GM12878 (cell line): ENCODE measurements around the gene USH2A. TPM values are rescaled to one million over a fixed set of nuclear protein-coding genes. Genes with fewer than 3 reads are reported as not detected.

Experiments used
- ATAC-seq: fragments of 200-7000 bp; cut with Tn5 transposase; 3 replicates; pipeline ENCODE4 v1.9.1; 2020; ENCODE audit warnings: mild to moderate bottlenecking, moderate library complexity
- BruUV-seq: library from RNA; stranded (reverse); fragments of 400-500 nt; replicated peaks from 2 replicates; lab custom pipeline; 2021; lab: Mats Ljungman, UMichigan
- CTCF ChIA-PET: fragments of 300-600 bp; sonication (Branson Sonifier 250); formaldehyde crosslinking; extraction: SDS; loops from one replicate; lab custom pipeline; 2021; ENCODE audit warnings: inconsistent platforms; lab: Yijun Ruan, JAX
- POLR2A ChIA-PET: fragments of 350-600 bp; formaldehyde crosslinking; extraction: SDS; loops from one replicate; lab custom pipeline; 2021; ENCODE audit warnings: inconsistent platforms; lab: Charles Lee
- RAD21 ChIA-PET: fragments of 300-600 bp; sonication (Branson Sonifier 250); formaldehyde crosslinking; loops from one replicate; lab custom pipeline; 2023; ENCODE audit warnings: antibody characterized with exemption; ENCODE audit not compliant: unreplicated experiment; lab: Charles Lee
- SMC1A ChIA-PET: fragments of 300-600 bp; sonication (Branson Sonifier 250); formaldehyde crosslinking; loops from one replicate; lab custom pipeline; 2023; ENCODE audit not compliant: unreplicated experiment, uncharacterized antibody; lab: Charles Lee
- DNase-seq: peaks from one replicate; pipeline ENCODE4 v3.0.0-alpha.2; 2011; ENCODE audit warnings: low read depth, low spot score
- FAIRE-seq: peaks from 3 replicates; lab custom pipeline; 2011; peaks lifted over from hg19 to GRCh38; lab: Jason Lieb, UNC
- H2AFZ ChIP-seq: 2 replicates; pipeline ENCODE4 v1.6.0; 2011; ENCODE audit warnings: low read depth, low read length, control low read depth; ENCODE audit not compliant: control insufficient read depth
- H3K27ac ChIP-seq: 2 replicates; pipeline ENCODE4 v1.5.1; 2011; ENCODE audit warnings: control low read depth; ENCODE audit not compliant: control insufficient read depth, insufficient read depth
- H3K27me3 ChIP-seq, 2 experiments: replicated peaks in 1 of 2; 2 replicates each; pipeline versions ENCODE4 v1.6.0 to v1.6.1; 2011; ENCODE audit warnings: low read length in 1 of 2; ENCODE audit not compliant: control insufficient read depth in 2 of 2, insufficient read depth in 2 of 2
- H3K36me3 ChIP-seq, 2 experiments: 2 replicates each; pipeline ENCODE4 v1.5.1; 2011; ENCODE audit warnings: low read length in 1 of 2; ENCODE audit not compliant: control insufficient read depth in 2 of 2, insufficient read depth in 2 of 2
- H3K4me1 ChIP-seq: 2 replicates; pipeline ENCODE4 v1.6.1; 2011; ENCODE audit warnings: mild to moderate bottlenecking, low read length, moderate library complexity, mixed read lengths; ENCODE audit not compliant: control insufficient read depth, insufficient read depth
- H3K4me2 ChIP-seq: 2 replicates; pipeline ENCODE4 v1.6.0; 2011; ENCODE audit warnings: control low read depth; ENCODE audit not compliant: control insufficient read depth, insufficient read depth
- H3K4me3 ChIP-seq: fragments of 200-600 bp; sonication (generic); 2 replicates; pipeline ENCODE4 v1.5.1; 2016
- H3K79me2 ChIP-seq: 2 replicates; pipeline ENCODE4 v1.6.0; 2011; ENCODE audit warnings: low read length; ENCODE audit not compliant: control insufficient read depth, insufficient read depth
- H3K9ac ChIP-seq: 2 replicates; pipeline ENCODE4 v1.8.0; 2011; ENCODE audit warnings: low read length, control low read depth, mixed read lengths; ENCODE audit not compliant: control insufficient read depth, insufficient read depth
- H3K9me3 ChIP-seq: replicated peaks from 3 replicates; pipeline ENCODE4 v1.5.1; 2011; ENCODE audit warnings: mild to moderate bottlenecking, low read length; ENCODE audit not compliant: control insufficient read depth, insufficient read depth
- H4K20me1 ChIP-seq: 2 replicates; pipeline ENCODE4 v1.6.0; 2011; ENCODE audit not compliant: control insufficient read depth, insufficient read depth
- ASH2L ChIP-seq: fragments of 300-600, 200-600 bp; sonication (generic); IDR thresholded peaks from 2 replicates; pipeline ENCODE4 v1.6.1; 2017; ENCODE audit warnings: low read depth, mild to moderate bottlenecking, borderline replicate concordance
- GABPA ChIP-seq: IDR thresholded peaks from 2 replicates; pipeline ENCODE4 v1.6.1; 2014; ENCODE audit warnings: antibody characterized with exemption, low read depth, mild to moderate bottlenecking, inconsistent platforms
- HDGF ChIP-seq: fragments of 450-650 bp; IDR thresholded peaks from 2 replicates; pipeline ENCODE4 v1.6.1; 2016; ENCODE audit warnings: antibody characterized with exemption
- KAT2A ChIP-seq: conservative IDR thresholded peaks from 2 replicates; pipeline ENCODE4 v1.6.1; 2011; ENCODE audit warnings: low read depth, low read length; ENCODE audit not compliant: control insufficient read depth
- LARP7 ChIP-seq: fragments of 450-650 bp; IDR thresholded peaks from 2 replicates; pipeline ENCODE4 v1.6.1; 2017; ENCODE audit warnings: mild to moderate bottlenecking
- MYB ChIP-seq: fragments of 150-350 bp; IDR thresholded peaks from 2 replicates; pipeline ENCODE4 v1.6.1; 2014; ENCODE audit warnings: mild to moderate bottlenecking, low read depth, low read length, borderline replicate concordance
- RAD21 ChIP-seq: IDR thresholded peaks from 2 replicates; pipeline ENCODE4 v1.6.1; 2011; ENCODE audit warnings: mild to moderate bottlenecking, low read depth, low read length, moderate library complexity; ENCODE audit not compliant: insufficient read depth
- SUZ12 ChIP-seq: fragments of 200-600 bp; sonication (generic); IDR thresholded peaks from one replicate; pipeline ENCODE4 v1.6.1; 2018; ENCODE audit warnings: antibody characterized with exemption, mild to moderate bottlenecking; ENCODE audit not compliant: unreplicated experiment
- ZNF24 ChIP-seq: fragments of 450-650 bp; IDR thresholded peaks from 2 replicates; pipeline ENCODE4 v1.6.1; 2017; ENCODE audit warnings: antibody characterized with exemption, mild to moderate bottlenecking
- ZSCAN29 ChIP-seq: fragments of 450-650 bp; IDR thresholded peaks from 2 replicates; pipeline ENCODE4 v1.6.1; 2017; ENCODE audit warnings: mild to moderate bottlenecking, moderate library complexity
- WGBS: methylation state at CpG from one replicate; pipeline ENCODE4 v1.1.6; 2016; ENCODE audit warnings: low lambda C conversion rate; ENCODE audit not compliant: insufficient replicate concordance, insufficient coverage; ENCODE audit errors: missing lambda C conversion rate; 5-methylcytosine and 5-hydroxymethylcytosine counted together
- in situ Hi-C: fragments of 300-500 bp; cut with MboI; formaldehyde crosslinking; loops from 9 replicates; pipeline ENCODE4 v1.14.3; 2018; ENCODE audit warnings: mixed read lengths
- intact Hi-C: fragments of 100-400 bp; cut with micrococcal nuclease; formaldehyde crosslinking; loops from one replicate; pipeline ENCODE4 v1.14.2; 2022; ENCODE audit not compliant: unreplicated experiment
- polyA plus RNA-seq, 11 experiments: library from polyadenylated mRNA; depleted of rRNA in 4 of 11; unstranded in 6 of 11; stranded (reverse) in 5 of 11; fragments of >200 nt; fragmentation: Nextera tagmentation in 4 of 11; fragmentation: Illumina TruSeq in 1 of 11; extraction: Ambion mirVana in 4 of 11; extraction: Trizol in 1 of 11; gene quantifications; 1 replicate in 1 of 11; 2 replicates in 10 of 11; pipeline versions ENCODE4 v1.2.1 to v1.2.3, GENCODE V29; 2011 to 2016; ENCODE audit warnings: inconsistent platforms in 2 of 11, missing spikeins in 2 of 11, low read depth in 1 of 11
- total RNA-seq, 4 experiments: library from RNA; depleted of rRNA in 3 of 4; stranded (reverse); fragments of >200 nt in 3 of 4; fragmentation: Illumina TruSeq in 1 of 4; extraction: Trizol in 1 of 4; gene quantifications; 2 replicates each; pipeline versions ENCODE4 v1.2.1 to v1.2.3, GENCODE V29; 2013 to 2021
- TF ChIP-seq, protein P1 (sequence below): IDR thresholded peaks from 2 replicates; pipeline ENCODE4 v1.6.1; 2012; ENCODE audit warnings: low read depth, low read length, improper control_type of control experiment
- TF ChIP-seq, protein P2 (sequence below): IDR thresholded peaks from 2 replicates; pipeline ENCODE4 v1.6.1; 2011; ENCODE audit warnings: mild to moderate bottlenecking, low read depth, low read length, moderate library complexity; ENCODE audit not compliant: insufficient replicate concordance

USH2A gene
- total and polyA plus RNA-seq, 10 of the 15 experiments (the other 5 are each of a cell fraction or from before 2014, with no cell fraction given): under 0.01 to 0.20 (median 0.01) TPM; not detected in 2

GRCh38 chr1:216183007-216183406, 240.2 kb downstream of the USH2A start:
- Histone ChIP-seq H3K9ac (no peak overlapping the region), H3K4me1 (no peaks in the 10 kb centered on the region), H3K4me3 (no peak overlapping the region), H3K27me3 (no peaks in the 10 kb centered on the region), H3K27ac (no peak overlapping the region), H2AFZ (no peak overlapping the region), H3K36me3 (no peaks in the 10 kb centered on the region), H3K79me2 (no peaks in the 10 kb centered on the region), H4K20me1 (no peaks in the 10 kb centered on the region), H3K9me3 (no peaks in the 10 kb centered on the region), H3K4me2 (no peak overlapping the region)
- CTCF ChIA-PET: no interaction called here
- RAD21 ChIA-PET: interaction anchor here (1.1 kb wide), 1 partner anchor 39 kb away, joined by 3 read pairs; no protein-coding TSS in a partner anchor
- 0% methylated on average over 4 of the region's 4 CpGs for WGBS
- POLR2A ChIA-PET: no interaction called here
- SMC1A ChIA-PET: interaction anchor here (0.6 to 1.9 kb wide), 2 partner anchors 10 to 682 kb away, joined by 4 to 5 read pairs; no protein-coding TSS in a partner anchor
- no TSS peak for BruUV-seq
- no peak for FAIRE-seq
- no peak for ATAC-seq
- no peak for DNase-seq
- intact Hi-C loops (no loop called here), in situ Hi-C loops (no loop called here)
- TF ChIP-seq, protein P1, sequence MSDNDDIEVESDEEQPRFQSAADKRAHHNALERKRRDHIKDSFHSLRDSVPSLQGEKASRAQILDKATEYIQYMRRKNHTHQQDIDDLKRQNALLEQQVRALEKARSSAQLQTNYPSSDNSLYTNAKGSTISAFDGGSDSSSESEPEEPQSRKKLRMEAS: no peak
- TF ChIP-seq MYB (no peak), ZSCAN29 (no peak), SUZ12 (no peak), HDGF (no peak), ASH2L (no peak), LARP7 (no peak), ZNF24 (no peak), KAT2A (no peak), RAD21 (no peak), GABPA (no peak)
- TF ChIP-seq, protein P2, sequence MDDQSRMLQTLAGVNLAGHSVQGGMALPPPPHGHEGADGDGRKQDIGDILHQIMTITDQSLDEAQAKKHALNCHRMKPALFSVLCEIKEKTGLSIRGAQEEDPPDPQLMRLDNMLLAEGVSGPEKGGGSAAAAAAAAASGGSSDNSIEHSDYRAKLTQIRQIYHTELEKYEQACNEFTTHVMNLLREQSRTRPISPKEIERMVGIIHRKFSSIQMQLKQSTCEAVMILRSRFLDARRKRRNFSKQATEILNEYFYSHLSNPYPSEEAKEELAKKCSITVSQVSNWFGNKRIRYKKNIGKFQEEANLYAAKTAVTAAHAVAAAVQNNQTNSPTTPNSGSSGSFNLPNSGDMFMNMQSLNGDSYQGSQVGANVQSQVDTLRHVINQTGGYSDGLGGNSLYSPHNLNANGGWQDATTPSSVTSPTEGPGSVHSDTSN: no peak
